B cell (primary cell): ENCODE measurements around the gene RNASE7.

ENCODE experiments used
- EZH2 ChIP-seq: IDR thresholded peaks from 2 replicates; pipeline ENCODE4 v1.6.1; 2012; ENCODE audit warnings: borderline replicate concordance, low read depth, mild to moderate bottlenecking, moderate library complexity, low read length; ENCODE audit not compliant: insufficient read depth, poor library complexity, severe bottlenecking
- TF ChIP-seq, protein P1 (sequence below): fragments of 200-600 bp; IDR thresholded peaks from one replicate; pipeline ENCODE4 v1.8.0; 2022; ENCODE audit warnings: antibody characterized with exemption, mild to moderate bottlenecking

DNA sequence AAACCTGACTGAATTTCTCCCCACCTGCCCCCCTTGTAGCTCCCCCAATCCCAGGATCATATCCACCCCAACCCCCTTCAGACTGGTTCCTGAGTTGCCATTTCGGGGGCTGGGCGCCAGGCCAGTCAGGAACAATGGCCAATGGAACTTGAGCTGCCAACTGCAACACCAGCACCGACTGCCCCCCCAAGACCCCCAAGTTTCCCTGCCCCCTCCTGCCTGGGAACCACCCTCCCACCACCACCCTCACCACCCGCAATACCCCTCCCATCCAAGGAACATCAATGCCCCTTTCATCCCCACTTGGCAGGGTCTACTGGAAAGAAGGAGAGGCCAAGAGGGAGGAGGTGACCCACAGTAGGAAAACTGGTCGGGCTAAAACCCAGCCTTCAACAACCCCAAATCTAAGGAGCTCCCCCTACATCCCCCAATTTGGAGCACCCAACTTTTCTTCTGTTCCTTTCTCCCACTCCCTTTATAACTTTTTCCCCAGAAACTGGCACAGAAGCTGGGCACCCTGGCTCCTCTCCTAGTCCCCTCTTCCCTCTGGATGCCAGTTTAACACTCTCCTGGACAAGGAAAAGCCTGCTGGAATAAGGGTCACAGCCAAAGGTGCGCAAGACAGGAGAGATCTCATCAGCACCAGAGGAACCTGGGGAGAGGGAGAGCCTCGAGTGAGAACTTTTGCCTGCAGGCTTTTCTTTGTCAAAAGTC, 15.7 kb upstream of the RNASE7 start:
- TF ChIP-seq, protein P1, sequence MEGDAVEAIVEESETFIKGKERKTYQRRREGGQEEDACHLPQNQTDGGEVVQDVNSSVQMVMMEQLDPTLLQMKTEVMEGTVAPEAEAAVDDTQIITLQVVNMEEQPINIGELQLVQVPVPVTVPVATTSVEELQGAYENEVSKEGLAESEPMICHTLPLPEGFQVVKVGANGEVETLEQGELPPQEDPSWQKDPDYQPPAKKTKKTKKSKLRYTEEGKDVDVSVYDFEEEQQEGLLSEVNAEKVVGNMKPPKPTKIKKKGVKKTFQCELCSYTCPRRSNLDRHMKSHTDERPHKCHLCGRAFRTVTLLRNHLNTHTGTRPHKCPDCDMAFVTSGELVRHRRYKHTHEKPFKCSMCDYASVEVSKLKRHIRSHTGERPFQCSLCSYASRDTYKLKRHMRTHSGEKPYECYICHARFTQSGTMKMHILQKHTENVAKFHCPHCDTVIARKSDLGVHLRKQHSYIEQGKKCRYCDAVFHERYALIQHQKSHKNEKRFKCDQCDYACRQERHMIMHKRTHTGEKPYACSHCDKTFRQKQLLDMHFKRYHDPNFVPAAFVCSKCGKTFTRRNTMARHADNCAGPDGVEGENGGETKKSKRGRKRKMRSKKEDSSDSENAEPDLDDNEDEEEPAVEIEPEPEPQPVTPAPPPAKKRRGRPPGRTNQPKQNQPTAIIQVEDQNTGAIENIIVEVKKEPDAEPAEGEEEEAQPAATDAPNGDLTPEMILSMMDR: no peak
- TF ChIP-seq EZH2: no peak
